ENCODE measurements around the gene C1orf87. TPM values are rescaled to one million over a fixed set of nuclear protein-coding genes. Genes with fewer than 3 reads are reported as not detected.

C1orf87 gene
- total RNA-seq, 1 experiment from 2014 or later, result not detected

DNA sequence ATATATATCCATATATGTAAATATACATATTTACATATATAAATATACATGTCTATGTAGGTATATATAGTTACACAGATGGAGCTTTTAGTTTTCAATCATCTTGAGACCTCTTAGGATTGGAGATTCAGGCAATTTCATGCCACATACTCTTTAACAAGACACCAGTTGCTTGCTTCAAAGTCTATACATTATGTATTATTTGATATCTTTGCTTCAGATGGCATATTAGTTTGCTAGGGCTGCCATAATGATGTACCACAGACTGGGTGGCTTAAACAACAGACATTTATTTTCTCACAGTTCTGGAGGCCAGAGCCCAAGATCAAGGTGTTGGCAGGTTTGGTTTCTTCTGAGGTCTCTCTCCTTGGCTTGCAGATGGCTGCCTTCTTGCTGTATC is 14.1 kb upstream of the C1orf87 start:
- no peaks in the 10 kb centered on the region for H3K9me2 ChIP-seq (ENCODE audit: insufficient read depth)
- H4K20me1 ChIP-seq (ENCODE audit: insufficient read depth), result no peaks in the 10 kb centered on the region
- no peak overlapping the region for H3K4me3 ChIP-seq (replicated peaks in 1 of 2; ENCODE audit: low read depth in 1 of 2, low read length in 2 of 2)
- POLR2A ChIA-PET, result no interaction called here
- H3K79me2 ChIP-seq (ENCODE audit: insufficient read depth, low read length), result no peaks in the 10 kb centered on the region
- no peak overlapping the region for H3K9ac ChIP-seq (ENCODE audit: low read length)
- ATAC-seq (no peak), DNase-seq (ENCODE audit: low read depth, low spot score) (no peak)
- H3K27ac ChIP-seq (ENCODE audit: low read depth, low read length), result no peak overlapping the region
- no peak for TF ChIP-seq POLR2AphosphoS5 (IDR thresholded peaks at IDR 0.05; ENCODE audit: low read depth, low read length)
- H3K36me3 ChIP-seq (ENCODE audit: control insufficient read depth in 1 of 2, insufficient read depth in 2 of 2, low read length in 2 of 2), result no peaks in the 10 kb centered on the region
- no peak overlapping the region for H3K4me2 ChIP-seq (ENCODE audit: low read length)
- no peak overlapping the region for H2AFZ ChIP-seq (ENCODE audit: low read depth, low read length, poor library complexity, severe bottlenecking)
- RAD21 ChIA-PET (ENCODE audit: low non-redundant PET in 1 of 2, low total read pairs in 2 of 2, uncharacterized antibody in 2 of 2, unreplicated experiment in 2 of 2), result no interaction called here
- H3K4me1 ChIP-seq (ENCODE audit: control insufficient read depth in 1 of 2, insufficient read depth in 2 of 2, low read length in 2 of 2), result no peaks in the 10 kb centered on the region
- intact Hi-C loops (cut with micrococcal nuclease), result no loop called here
- CTCF ChIA-PET, result no interaction called here
- no TSS peak for BruUV-seq (replicated peaks)
- no peaks in the 10 kb centered on the region for H3K27me3 ChIP-seq (ENCODE audit: insufficient read depth, low read length)
- no peaks in the 10 kb centered on the region for H3K9me3 ChIP-seq (ENCODE audit: control insufficient read depth in 1 of 2, insufficient read depth in 1 of 2, low read depth in 1 of 2, low read length in 2 of 2)

- ChIA-PET CTCF (interaction anchor here (1.1 kb wide), 1 partner anchor 107 kb away, joined by 4 read pairs; no protein-coding TSS in a partner anchor), POLR2A (no interaction called here), RAD21 (ENCODE audit: low non-redundant PET in 1 of 2, low total read pairs in 2 of 2, uncharacterized antibody in 2 of 2, unreplicated experiment in 2 of 2) (no interaction called here)
- no TSS peak for BruUV-seq (replicated peaks)
- TF ChIP-seq SP1 (IDR thresholded peaks at IDR 0.05; ENCODE audit: low read depth), result no peak
- TF ChIP-seq, protein P1, sequence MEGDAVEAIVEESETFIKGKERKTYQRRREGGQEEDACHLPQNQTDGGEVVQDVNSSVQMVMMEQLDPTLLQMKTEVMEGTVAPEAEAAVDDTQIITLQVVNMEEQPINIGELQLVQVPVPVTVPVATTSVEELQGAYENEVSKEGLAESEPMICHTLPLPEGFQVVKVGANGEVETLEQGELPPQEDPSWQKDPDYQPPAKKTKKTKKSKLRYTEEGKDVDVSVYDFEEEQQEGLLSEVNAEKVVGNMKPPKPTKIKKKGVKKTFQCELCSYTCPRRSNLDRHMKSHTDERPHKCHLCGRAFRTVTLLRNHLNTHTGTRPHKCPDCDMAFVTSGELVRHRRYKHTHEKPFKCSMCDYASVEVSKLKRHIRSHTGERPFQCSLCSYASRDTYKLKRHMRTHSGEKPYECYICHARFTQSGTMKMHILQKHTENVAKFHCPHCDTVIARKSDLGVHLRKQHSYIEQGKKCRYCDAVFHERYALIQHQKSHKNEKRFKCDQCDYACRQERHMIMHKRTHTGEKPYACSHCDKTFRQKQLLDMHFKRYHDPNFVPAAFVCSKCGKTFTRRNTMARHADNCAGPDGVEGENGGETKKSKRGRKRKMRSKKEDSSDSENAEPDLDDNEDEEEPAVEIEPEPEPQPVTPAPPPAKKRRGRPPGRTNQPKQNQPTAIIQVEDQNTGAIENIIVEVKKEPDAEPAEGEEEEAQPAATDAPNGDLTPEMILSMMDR (IDR thresholded peaks at IDR 0.05 in 2 of 3, conservative IDR thresholded peaks at IDR 0.05 in 1 of 3; ENCODE audit: borderline replicate concordance in 1 of 3, insufficient read depth in 1 of 3, low read depth in 2 of 3, low read length in 2 of 3), result no peak
- no peak for TF ChIP-seq TCF7L2 (IDR thresholded peaks at IDR 0.05; ENCODE audit: borderline replicate concordance, extremely low read depth, insufficient read depth, insufficient read length)
- no peak for TF ChIP-seq POLR2A (IDR thresholded peaks at IDR 0.05; ENCODE audit: borderline replicate concordance, extremely low read depth, insufficient read depth, insufficient read length)
- no peak for TF ChIP-seq SRF (IDR thresholded peaks at IDR 0.05; ENCODE audit: low read depth)
- TF ChIP-seq EZH2 (IDR thresholded peaks at IDR 0.05), result no peak
- no peak for TF ChIP-seq EZH2phosphoT487 (IDR thresholded peaks at IDR 0.05; ENCODE audit: borderline replicate concordance)
- no peak for TF ChIP-seq ZFX (IDR thresholded peaks at IDR 0.05)
- TF ChIP-seq JUND (IDR thresholded peaks at IDR 0.05), result no peak
- TF ChIP-seq SIN3A (IDR thresholded peaks at IDR 0.05; ENCODE audit: low read depth), result no peak
- no peak for TF ChIP-seq ELF1 (IDR thresholded peaks at IDR 0.05; ENCODE audit: borderline replicate concordance, low read depth)
- TF ChIP-seq RAD21 (IDR thresholded peaks at IDR 0.05; ENCODE audit: low read depth), result no peak
- no peak for TF ChIP-seq EGR1 (IDR thresholded peaks at IDR 0.05; ENCODE audit: low read depth)
- TF ChIP-seq, protein P2, sequence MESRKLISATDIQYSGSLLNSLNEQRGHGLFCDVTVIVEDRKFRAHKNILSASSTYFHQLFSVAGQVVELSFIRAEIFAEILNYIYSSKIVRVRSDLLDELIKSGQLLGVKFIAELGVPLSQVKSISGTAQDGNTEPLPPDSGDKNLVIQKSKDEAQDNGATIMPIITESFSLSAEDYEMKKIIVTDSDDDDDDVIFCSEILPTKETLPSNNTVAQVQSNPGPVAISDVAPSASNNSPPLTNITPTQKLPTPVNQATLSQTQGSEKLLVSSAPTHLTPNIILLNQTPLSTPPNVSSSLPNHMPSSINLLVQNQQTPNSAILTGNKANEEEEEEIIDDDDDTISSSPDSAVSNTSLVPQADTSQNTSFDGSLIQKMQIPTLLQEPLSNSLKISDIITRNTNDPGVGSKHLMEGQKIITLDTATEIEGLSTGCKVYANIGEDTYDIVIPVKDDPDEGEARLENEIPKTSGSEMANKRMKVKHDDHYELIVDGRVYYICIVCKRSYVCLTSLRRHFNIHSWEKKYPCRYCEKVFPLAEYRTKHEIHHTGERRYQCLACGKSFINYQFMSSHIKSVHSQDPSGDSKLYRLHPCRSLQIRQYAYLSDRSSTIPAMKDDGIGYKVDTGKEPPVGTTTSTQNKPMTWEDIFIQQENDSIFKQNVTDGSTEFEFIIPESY (IDR thresholded peaks at IDR 0.05; ENCODE audit: extremely low read depth, insufficient replicate concordance, low read length), result no peak
- TF ChIP-seq CBX3 (IDR thresholded peaks at IDR 0.05; ENCODE audit: low read depth), result no peak
- no peak for TF ChIP-seq CEBPB (IDR thresholded peaks at IDR 0.05; ENCODE audit: low read depth)
- TF ChIP-seq POLR2AphosphoS5 (IDR thresholded peaks at IDR 0.05; ENCODE audit: low read depth, low read length), result no peak
- TF ChIP-seq FOSL1 (IDR thresholded peaks at IDR 0.05; ENCODE audit: low read depth), result no peak
- TF ChIP-seq ZNF274 (IDR thresholded peaks at IDR 0.05; ENCODE audit: low read depth, low read length), result no peak
- TF ChIP-seq YY1 (IDR thresholded peaks at IDR 0.05; ENCODE audit: extremely low read depth, insufficient replicate concordance, low read depth, low read length), result no peak
- DNase-seq (ENCODE audit: low read depth, low spot score) (no peak), ATAC-seq (no peak)
- Histone ChIP-seq H2AFZ (ENCODE audit: low read depth, low read length, poor library complexity, severe bottlenecking) (no peak overlapping the region), H3K9me3 (ENCODE audit: control insufficient read depth in 1 of 2, insufficient read depth in 1 of 2, low read depth in 1 of 2, low read length in 2 of 2) (no peaks in the 10 kb centered on the region), H3K79me2 (ENCODE audit: insufficient read depth, low read length) (no peaks in the 10 kb centered on the region), H3K36me3 (ENCODE audit: control insufficient read depth in 1 of 2, insufficient read depth in 2 of 2, low read length in 2 of 2) (no peaks in the 10 kb centered on the region), H3K4me2 (ENCODE audit: low read length) (no peak overlapping the region), H3K4me3 (replicated peaks in 1 of 2; ENCODE audit: low read depth in 1 of 2, low read length in 2 of 2) (no peak overlapping the region), H3K27ac (ENCODE audit: low read depth, low read length) (no peak overlapping the region), H3K27me3 (ENCODE audit: insufficient read depth, low read length) (peaks cover 24% of the 10 kb centered on the region), H3K9ac (ENCODE audit: low read length) (no peak overlapping the region), H3K9me2 (ENCODE audit: insufficient read depth) (no peaks in the 10 kb centered on the region), H4K20me1 (ENCODE audit: insufficient read depth) (no peaks in the 10 kb centered on the region), H3K4me1 (ENCODE audit: control insufficient read depth in 1 of 2, insufficient read depth in 2 of 2, low read length in 2 of 2) (peaks cover 0 to 8% of the 10 kb centered on the region in 2 experiments; a peak in 1 of 4 replicates)
- intact Hi-C loops (cut with micrococcal nuclease), result no loop called here
These were observed 4.6 kb upstream of the C1orf87 start for GRCh38 chr1:60078182-60078581.
